HG02571 (cell line): ENCODE data around the gene NBPF3.

Experiments used
- ATAC-seq: cut with Tn5 transposase; IDR thresholded peaks from one replicate; pipeline ENCODE4 v1.9.1; 2021; ENCODE audit warnings: mild to moderate bottlenecking, moderate library complexity; ENCODE audit not compliant: unreplicated experiment

The NBPF3 gene

DNA sequence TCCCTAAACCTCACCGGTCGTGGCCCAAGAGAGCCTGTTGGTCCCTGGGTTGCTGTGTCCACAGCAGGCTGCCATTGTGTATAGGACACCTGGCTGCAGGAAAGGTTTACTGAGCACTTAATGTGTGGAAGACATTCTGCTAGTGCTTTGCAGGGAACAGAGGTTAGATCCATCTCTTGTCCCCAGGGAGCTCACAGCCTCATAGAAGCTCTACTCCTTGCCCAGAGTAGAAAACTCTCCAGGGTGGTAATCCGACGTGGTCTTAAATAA is 52.4 kb downstream of the NBPF3 start:
- no peak for ATAC-seq

DNA sequence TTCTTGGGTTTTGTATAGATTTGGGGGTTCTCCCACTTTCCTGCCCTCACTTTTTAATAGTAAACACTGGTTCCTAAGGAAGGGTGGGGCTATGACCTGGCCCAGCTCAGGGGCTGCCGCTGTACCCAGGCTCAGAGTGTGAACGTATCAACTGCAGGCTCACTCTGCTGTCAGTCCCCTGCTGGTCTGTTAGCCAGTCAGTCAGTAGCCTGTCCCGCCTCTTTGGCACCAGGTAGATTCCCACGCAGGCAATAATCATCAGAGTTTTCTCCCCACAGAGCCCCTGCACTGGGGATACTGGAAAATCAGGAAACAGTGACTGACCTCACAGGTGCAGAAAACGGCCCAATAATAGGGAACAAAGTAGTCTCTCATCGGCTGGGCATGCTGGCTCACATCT is 54.3 kb downstream of the NBPF3 start:
- no peak for ATAC-seq

- ATAC-seq: no peak
Measured at GRCh38 chr1:21495225-21495820, 55.4 kb downstream of the NBPF3 start.

DNA sequence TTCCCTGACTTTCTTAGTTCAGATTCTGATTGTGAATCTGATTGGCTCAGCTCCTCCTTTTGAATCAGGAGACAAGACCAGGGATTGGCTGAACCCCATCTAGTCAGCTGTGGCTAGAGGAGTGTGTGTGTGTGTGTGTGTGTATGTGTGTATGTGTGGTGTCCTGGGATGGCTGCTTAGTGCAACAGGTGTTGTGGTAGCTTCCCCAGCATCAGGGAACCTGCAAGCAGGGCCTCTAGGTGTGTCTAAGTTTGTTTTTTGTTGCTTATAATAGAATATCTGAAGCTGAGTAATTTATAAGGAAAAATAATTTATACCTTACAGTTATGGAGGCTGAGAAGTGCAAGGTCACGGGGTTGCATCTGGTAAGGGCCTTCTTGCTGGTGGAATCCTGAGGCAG is 56.1 kb downstream of the NBPF3 start:
- no peak for ATAC-seq

- ATAC-seq: no peak
Measured at GRCh38 chr1:21496886-21497285, 56.9 kb downstream of the NBPF3 start.

GRCh38 chr1:21497466-21498061 is 57.6 kb downstream of the NBPF3 start:
- no peak for ATAC-seq

GRCh38 chr1:21499283-21499950 is 59.5 kb downstream of the NBPF3 start:
- no peak for ATAC-seq

- ATAC-seq: no peak
Measured at GRCh38 chr1:21503706-21504377, 63.9 kb downstream of the NBPF3 start.

GRCh38 chr1:21506804-21507203 is 66.9 kb downstream of the NBPF3 start:
- ATAC-seq: no peak

DNA sequence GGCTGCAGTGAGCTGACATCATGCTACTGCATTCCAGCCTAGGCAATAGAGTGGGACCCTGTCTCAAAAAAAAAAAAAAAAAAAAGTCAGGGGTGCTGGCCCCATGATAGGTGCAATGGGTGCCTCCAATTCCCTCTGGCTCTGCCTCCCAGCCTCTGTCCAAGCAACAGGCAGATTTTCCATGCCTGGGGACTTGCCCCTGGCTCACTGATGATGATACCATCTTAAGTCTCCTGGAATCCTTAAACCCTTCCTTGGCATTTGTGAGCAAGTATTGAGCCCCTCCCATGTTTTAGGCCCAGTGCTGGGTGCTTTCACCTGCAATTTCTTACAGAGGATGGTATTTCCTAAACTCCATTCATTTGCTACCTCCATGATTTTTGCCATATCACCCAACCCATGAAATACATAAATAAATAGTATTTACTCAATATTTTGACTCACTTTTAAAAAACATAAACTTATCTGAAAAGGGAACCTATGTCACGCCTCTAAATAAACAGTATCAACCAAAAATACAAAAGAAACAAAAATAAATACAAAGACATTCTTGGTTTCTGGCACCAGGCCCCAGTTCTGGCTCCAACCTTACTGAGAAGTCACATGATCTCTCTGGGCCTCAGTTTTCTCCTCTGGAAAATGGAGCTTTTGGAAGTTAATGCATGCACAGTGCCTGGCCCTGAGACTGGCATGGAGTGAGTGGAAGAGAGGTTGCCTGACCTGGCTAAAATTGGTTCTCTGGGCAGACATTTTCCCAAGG is 67.8 kb downstream of the NBPF3 start:
- no peak for ATAC-seq

GRCh38 chr1:21508580-21509350 is 68.8 kb downstream of the NBPF3 start:
- no peak for ATAC-seq

DNA sequence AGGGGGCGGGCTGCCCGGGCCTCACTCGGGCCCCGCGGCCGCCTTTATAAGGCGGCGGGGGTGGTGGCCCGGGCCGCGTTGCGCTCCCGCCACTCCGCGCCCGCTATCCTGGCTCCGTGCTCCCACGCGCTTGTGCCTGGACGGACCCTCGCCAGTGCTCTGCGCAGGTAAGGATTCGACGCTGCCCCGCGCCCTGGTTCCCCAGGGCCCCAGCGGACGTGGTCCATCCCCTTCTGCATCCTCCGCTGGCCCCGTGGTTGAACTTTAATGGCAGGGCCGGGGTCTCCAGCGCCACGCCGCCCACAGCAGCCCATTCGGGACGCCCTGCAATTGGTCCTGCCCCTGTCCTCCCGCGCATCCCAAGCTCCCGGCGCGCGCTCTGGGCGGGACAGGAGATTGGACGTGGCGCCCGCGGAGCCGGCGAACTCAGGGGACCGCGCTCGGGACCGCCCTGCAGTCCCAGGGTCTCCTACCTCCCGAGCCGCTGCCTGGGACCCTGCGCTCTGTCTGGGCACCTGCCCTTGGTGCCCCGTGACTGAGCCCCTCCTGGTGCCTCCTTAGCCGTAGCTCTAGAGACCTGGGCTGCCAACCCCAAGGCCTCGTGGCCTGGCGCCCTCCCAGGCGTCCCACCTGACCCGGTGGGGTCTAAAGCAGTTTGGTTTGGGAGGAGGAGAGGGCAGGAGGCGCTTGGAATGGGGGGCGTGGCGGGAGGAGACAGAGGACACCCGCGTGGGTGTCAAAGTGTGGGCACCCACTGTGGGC is 69.6 kb downstream of the NBPF3 start, which contains the start of gene ALPL:
Gene ALPL, plus strand, starts transcription at position 73 of the 762 bp plus-strand sequence. CDS start 44,659 bp downstream, outside the sequence.
- no peak for ATAC-seq

DNA sequence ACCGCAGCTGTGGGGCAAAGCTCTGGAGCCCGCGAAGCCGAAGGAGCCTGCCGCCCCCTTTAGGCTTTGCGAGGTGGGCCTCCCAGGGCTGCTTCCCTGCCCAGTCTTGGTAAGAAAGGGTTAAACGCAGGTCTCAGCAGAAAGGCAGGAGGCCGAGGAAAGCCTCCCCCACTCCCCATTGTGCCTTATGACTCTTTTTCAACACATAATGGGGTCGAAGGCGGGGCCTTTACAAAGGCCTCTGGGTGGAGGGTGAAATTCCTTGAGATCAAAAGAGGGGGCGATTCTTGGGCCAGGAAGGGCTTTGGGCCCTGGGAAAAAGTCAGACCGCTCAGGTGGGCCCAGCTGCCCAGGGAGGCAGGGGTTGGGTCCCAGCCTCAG is 70.2 kb downstream of the NBPF3 start:
- ATAC-seq: no peak

DNA sequence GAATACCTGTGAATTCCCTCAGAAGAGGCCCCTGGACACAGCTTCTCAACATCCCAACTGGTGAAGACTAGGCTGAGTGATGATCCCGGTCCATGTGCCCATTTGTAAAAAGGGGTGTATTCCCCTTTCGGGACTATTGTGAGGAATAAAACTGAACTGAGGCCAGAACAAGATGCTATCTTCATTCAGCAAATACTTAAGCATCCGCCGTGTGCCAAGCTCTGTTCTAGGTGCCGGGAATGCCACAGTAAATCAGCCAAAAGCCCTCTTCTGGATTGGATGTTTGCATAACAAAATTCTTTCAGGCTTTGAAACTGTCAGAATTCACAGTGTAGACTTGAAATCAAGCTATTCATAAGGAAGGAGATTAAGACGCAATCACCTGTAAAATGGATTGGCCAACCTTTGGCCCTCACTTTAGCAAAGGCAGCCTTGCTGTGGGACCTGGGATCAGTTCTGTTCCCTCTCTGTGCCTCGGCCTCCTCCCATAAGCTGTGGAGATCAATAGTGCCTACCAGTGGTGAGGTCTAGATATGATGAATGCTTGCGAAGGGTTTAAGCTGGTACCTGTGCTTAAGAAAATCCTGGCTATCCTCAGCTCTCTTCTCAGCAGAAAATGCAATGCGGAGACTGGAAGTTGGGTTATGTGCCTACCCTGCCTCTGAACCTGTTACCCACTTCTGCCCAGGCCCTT is 71.1 kb downstream of the NBPF3 start:
- no peak for ATAC-seq

DNA sequence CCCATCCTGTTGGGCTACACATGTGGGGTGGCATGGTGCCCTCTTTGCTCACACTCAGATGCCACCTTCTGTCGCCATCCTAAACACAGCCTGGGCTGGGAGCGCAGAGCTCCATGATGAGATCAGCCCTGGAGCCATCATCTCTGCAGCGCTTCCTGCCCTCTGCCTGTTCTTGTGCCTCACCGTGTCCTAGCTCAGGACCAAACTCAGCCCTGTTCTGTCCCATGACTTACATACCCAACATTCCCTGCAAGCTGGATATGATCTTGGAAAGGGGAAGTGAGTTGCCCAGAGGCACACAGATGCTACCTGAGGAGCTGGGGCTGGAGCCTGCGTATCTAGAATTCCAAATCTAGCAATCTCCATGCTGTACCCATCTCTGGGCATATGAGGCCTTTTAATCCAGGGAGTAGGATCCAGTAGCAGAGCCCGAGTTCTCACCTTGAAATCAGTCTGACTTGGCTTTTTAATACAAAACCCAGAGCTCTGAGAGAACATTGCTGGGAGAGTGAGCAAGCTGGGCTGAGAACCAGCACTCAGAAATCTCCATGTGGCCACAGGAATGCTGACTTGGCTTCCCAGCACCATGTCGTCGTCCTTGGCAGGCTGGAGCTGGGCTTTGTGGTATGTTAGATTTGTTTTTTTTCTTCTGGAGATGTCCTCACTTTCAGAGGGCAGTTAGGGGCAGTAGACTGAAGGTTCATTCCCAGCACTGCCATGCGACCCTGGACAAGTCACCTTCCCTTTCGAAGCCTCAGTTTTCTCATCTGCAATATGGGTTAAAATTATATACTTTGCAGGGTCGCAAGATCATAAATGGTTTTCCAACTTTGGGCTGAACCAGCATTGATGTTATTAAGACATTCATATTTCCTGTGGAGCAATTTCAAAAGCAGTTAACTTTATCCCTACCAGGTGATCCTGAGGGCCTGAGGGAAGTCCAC is 71.9 kb downstream of the NBPF3 start:
- ATAC-seq: no peak

GRCh38 chr1:21514245-21514644 is 74.3 kb downstream of the NBPF3 start:
- ATAC-seq: no peak

- no peak for ATAC-seq
Measured at GRCh38 chr1:21517161-21517589, 77.2 kb downstream of the NBPF3 start.
